Cardiac muscle cell (in vitro differentiated cells and primary cell): ENCODE data around the gene MAST4. TPM values are rescaled to one million over a fixed set of nuclear protein-coding genes. Genes with fewer than 3 reads are reported as not detected.
"Not testable (repeated sequence)": the region's sequence is repeated elsewhere in the genome, so short reads cannot be mapped to it uniquely, and the experiment has no call there.

Experiments
- DNase-seq, 2 donors: peaks; one replicate each; pipeline versions ENCODE4 v3.0.0 to v3.0.0-alpha.2; 2010 to 2017; ENCODE audit warnings: low read depth in 1 of 2, low spot score in 1 of 2
- H3K27ac ChIP-seq: fragments of 200-600 bp; sonication (generic); 2 replicates; pipeline ENCODE4 v1.5.1; 2016
- H3K27me3 ChIP-seq: fragments of 200-600 bp; sonication (generic); 2 replicates; pipeline ENCODE4 v1.6.0; 2016; ENCODE audit warnings: control low read depth
- H3K36me3 ChIP-seq: fragments of 200-600 bp; sonication (generic); 2 replicates; pipeline ENCODE4 v1.5.1; 2016; ENCODE audit warnings: control low read depth
- H3K4me1 ChIP-seq: fragments of 200-600 bp; sonication (generic); 2 replicates; pipeline ENCODE4 v1.8.1; 2017; ENCODE audit warnings: low read depth, mild to moderate bottlenecking, mixed run types
- H3K4me3 ChIP-seq: fragments of 200-600 bp; sonication (generic); 2 replicates; pipeline ENCODE4 v1.5.1; 2016; ENCODE audit warnings: mild to moderate bottlenecking
- H3K9me3 ChIP-seq: fragments of 200-600 bp; sonication (generic); 2 replicates; pipeline ENCODE4 v1.5.1; 2017; ENCODE audit warnings: low read depth, mild to moderate bottlenecking, control low read depth
- polyA plus RNA-seq: library from polyadenylated mRNA; unstranded; fragments of >200 nt; fragmentation: Nextera tagmentation; extraction: Ambion mirVana; gene quantifications from 2 replicates; pipeline ENCODE4 v1.2.1, GENCODE V29; 2016
- total RNA-seq: library from RNA; depleted of rRNA; stranded (reverse); fragments of >200 nt; gene quantifications from 2 replicates; pipeline ENCODE4 v1.2.3, GENCODE V29; 2016
- TF ChIP-seq, protein P1 (sequence below): IDR thresholded peaks from 2 replicates; pipeline ENCODE4 v1.5.1; 2012; ENCODE audit warnings: low read depth, mild to moderate bottlenecking, low read length

The MAST4 gene
- total and polyA plus RNA-seq, 2 experiments from 2014 or later = 33.1 to 58.0 TPM

DNA sequence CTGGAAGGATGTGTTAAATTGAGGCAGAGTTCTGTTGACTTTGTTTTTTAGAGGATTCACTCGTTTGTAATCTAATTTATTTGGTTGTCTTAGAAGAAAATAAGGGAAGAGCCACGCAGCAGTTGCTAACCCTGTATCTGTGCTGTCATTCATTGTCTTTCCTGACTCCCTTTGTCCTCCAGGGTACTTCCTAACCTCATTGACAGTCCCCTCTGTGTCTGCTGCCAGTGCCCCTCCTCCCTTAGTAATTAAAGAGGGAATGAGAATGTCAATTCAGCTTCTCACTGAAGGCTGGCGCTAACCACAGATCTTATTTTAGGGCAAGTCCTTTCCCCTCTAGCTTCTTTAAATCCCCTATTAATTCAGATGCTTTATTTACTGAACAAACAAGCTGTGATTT, 84.0 kb downstream of the MAST4 start:
- no peak overlapping the region for H3K4me3 ChIP-seq
- TF ChIP-seq, protein P1, sequence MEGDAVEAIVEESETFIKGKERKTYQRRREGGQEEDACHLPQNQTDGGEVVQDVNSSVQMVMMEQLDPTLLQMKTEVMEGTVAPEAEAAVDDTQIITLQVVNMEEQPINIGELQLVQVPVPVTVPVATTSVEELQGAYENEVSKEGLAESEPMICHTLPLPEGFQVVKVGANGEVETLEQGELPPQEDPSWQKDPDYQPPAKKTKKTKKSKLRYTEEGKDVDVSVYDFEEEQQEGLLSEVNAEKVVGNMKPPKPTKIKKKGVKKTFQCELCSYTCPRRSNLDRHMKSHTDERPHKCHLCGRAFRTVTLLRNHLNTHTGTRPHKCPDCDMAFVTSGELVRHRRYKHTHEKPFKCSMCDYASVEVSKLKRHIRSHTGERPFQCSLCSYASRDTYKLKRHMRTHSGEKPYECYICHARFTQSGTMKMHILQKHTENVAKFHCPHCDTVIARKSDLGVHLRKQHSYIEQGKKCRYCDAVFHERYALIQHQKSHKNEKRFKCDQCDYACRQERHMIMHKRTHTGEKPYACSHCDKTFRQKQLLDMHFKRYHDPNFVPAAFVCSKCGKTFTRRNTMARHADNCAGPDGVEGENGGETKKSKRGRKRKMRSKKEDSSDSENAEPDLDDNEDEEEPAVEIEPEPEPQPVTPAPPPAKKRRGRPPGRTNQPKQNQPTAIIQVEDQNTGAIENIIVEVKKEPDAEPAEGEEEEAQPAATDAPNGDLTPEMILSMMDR = no peak
- H3K4me1 ChIP-seq = no peaks in the 10 kb centered on the region
- no peaks in the 10 kb centered on the region for H3K9me3 ChIP-seq
- DNase-seq = no peak
- no peaks in the 10 kb centered on the region for H3K36me3 ChIP-seq
- H3K27me3 ChIP-seq = no peaks in the 10 kb centered on the region
- no peak overlapping the region for H3K27ac ChIP-seq

DNA sequence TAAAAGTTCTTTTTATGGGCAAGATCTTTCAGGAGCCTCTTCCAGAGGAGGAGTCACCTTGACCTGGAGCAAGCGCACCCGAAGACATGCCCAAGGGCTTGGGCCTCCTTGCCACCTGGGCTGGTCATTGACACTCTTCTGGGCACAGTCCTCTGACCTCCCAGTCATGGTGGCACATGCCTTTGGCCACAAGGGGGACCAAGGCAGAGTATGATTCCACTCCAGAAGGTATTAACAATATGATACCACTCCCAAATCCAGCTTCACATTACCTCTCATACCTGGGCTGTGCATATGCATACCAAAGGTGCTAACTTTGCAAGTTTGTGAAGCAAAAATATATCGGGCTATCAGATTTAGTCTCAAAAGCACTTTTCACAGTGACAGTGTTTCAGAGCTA, 84.6 kb downstream of the MAST4 start:
- no peaks in the 10 kb centered on the region for H3K9me3 ChIP-seq
- TF ChIP-seq, protein P1 = peak; percentile 25
- H3K36me3 ChIP-seq = no peaks in the 10 kb centered on the region
- H3K4me1 ChIP-seq = no peaks in the 10 kb centered on the region
- no peak overlapping the region for H3K27ac ChIP-seq
- no peak overlapping the region for H3K4me3 ChIP-seq
- H3K27me3 ChIP-seq = no peaks in the 10 kb centered on the region
- no peak for DNase-seq

DNA sequence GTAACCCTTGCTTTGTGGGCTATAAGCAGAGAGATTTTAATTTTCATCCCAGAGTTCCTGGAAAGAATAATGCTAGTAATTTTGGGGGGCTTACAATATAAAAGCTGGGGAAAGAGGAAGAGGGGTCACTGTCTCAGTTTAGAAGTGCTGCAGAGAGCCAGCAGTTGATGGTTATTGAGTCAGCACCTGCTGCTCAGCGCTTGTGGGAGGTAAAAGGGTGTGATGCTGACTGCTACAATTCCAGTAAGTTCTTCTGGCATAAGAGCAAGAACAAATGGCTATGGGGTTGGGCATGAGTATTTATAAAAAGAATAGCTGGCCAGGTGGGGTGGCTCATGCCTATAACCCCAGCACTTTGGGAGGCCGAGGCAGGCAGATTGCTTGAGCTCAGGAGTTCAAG, 88.5 kb downstream of the MAST4 start:
- DNase-seq = no peak
- no peak overlapping the region for H3K4me3 ChIP-seq
- TF ChIP-seq, protein P1 = no peak

DNA sequence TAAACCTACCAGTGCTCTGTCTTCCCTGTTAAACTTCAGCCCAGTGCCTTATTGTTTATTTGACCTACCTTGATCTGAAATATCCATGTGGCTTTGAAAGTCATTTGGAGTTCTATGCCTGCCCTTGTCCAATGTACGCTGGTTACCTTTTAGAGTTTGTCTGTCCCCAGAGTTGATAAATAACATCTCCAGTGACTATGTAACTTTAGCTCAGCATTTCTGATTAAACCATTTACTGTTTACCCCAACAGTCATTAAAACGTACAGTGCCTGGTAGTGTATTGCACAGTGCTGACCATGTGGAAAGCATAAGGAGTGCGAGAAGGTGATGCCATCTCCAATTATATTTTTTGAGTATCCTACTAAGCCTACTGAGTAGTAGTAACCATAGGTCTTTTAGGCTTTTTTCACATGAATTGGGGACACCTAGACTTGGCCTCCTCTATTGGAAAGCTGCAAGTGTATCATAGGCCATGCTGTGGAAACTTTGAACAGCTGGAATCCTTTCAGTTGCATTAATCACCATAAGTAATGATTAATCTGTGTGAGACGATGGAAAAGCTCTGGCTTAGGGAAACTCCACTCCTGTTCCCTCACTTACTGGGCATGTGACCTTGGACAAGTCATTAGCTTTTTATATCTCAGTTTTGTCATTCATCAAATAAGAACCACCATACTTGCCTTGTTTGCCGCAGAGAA, 93.5 kb downstream of the MAST4 start:
- Histone ChIP-seq H3K9me3 (no peaks in the 10 kb centered on the region), H3K36me3 (no peaks in the 10 kb centered on the region), H3K27me3 (no peaks in the 10 kb centered on the region), H3K27ac (no peak overlapping the region), H3K4me1 (no peaks in the 10 kb centered on the region), H3K4me3 (no peak overlapping the region)
- TF ChIP-seq, protein P1 = no peak
- DNase-seq = no peak

More for the DNA sequence above, 88.5 kb downstream of the MAST4 start:
- no peak overlapping the region for H3K27ac ChIP-seq
- H3K36me3 ChIP-seq = no peaks in the 10 kb centered on the region
- H3K27me3 ChIP-seq = no peaks in the 10 kb centered on the region
- no peaks in the 10 kb centered on the region for H3K9me3 ChIP-seq
- H3K4me1 ChIP-seq = no peaks in the 10 kb centered on the region

DNA sequence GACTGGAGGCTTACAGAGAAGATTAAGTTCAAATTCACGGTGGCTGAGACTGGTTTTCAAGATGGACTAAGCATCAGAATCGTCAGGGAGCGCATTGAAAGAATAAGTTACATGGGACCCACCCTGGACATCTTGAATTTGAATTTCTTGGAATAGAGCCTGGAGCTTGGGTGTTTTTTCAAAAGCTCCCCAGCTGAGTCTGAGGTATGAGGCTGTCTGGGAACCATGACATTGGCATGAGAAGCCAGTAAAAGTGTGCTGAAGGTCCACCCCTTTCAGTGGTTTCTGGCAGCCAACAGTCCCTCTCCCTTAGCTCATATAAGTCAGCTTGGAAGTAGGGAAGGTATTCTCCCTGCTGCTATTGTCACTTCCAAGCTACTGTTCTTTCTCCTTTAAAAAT, 97.8 kb downstream of the MAST4 start:
- peak in 1 of 2 donors; percentile 25 for DNase-seq
- Histone ChIP-seq H3K9me3 (no peaks in the 10 kb centered on the region), H3K36me3 (no peaks in the 10 kb centered on the region), H3K4me1 (no peaks in the 10 kb centered on the region), H3K4me3 (no peak overlapping the region), H3K27ac (no peak overlapping the region), H3K27me3 (no peaks in the 10 kb centered on the region)
- TF ChIP-seq, protein P1 = no peak

DNA sequence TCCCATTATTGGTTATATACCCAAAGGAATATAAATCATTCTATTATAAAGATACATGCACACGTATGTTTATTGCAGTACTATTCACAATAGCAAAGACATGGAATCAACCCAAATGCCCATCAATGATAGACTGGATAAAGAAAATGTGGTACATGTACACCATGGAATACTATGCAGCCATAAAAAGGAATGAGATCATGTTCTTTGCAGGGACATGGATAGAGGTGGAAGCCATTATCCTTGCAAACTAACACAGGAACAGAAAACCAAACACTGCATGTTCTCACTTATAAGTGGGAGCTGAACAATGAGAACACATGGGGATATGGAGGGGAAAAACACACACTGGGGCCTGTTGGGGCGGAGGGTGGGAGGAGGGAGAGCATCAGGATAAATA, 99.6 kb downstream of the MAST4 start:
- H3K36me3 ChIP-seq, H3K27me3 ChIP-seq: not testable (repeated sequence)

More for the DNA sequence above, 99.6 kb downstream of the MAST4 start:
- not testable (repeated sequence) for H3K4me3 ChIP-seq, H3K9me3 ChIP-seq, H3K27ac ChIP-seq, DNase-seq, H3K4me1 ChIP-seq
